ENCODE results near the gene RNF19B. TPM values are rescaled to one million over a fixed set of nuclear protein-coding genes. Genes with fewer than 3 reads are reported as not detected.

RNF19B gene
- total and polyA plus RNA-seq, 2 of the 8 experiments (the other 6 are each of a cell fraction or from before 2014, with no cell fraction given) = 9.2 to 11.2 TPM

DNA sequence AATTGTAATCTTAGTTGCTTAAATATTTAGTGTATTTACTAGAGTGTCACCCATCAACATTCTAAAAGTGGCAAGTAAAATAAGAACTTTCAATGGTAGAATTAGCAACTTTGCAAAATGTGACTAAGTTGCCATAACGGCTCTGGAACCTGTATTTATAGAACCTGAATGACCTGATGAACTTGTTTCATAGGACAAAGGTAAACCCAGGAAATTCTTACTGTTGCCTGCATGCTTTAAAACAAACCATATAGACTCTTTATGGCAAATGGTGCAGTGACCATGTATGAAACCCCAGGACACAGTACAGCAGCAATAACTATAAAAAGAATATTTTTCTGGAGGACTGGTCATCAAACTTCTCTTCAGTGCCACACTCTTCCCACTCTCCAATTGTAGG is 49.2 kb upstream of the RNF19B start:
- Histone ChIP-seq H3K79me1 (ENCODE audit: low read depth, low read length) (no peaks in the 10 kb centered on the region), H3K79me2 (ENCODE audit: control insufficient read depth in 1 of 2, insufficient read depth in 2 of 2, low read length in 2 of 2) (no peaks in the 10 kb centered on the region), H4K5ac (ENCODE audit: insufficient read length, low read depth, low read length) (no peak overlapping the region), H2AFZ (ENCODE audit: low read length) (no peak overlapping the region), H3K9ac (replicated peaks in 1 of 4; ENCODE audit: extremely low read depth in 1 of 4, low read depth in 3 of 4, low read length in 3 of 4) (no peak overlapping the region), H3K4me1 (replicated peaks in 1 of 4; ENCODE audit: control insufficient read depth in 3 of 4, insufficient read depth in 4 of 4, low read length in 3 of 4) (no peaks in the 10 kb centered on the region), H3K14ac (ENCODE audit: insufficient read length) (no peak overlapping the region), H4K91ac (replicated peaks; ENCODE audit: insufficient read length, low read length) (no peak overlapping the region), H3K27ac (ENCODE audit: low read depth, low read length) (no peak overlapping the region), H3K23me2 (ENCODE audit: low read depth, low read length) (no peaks in the 10 kb centered on the region), H2BK12ac (ENCODE audit: low read depth, low read length) (no peak overlapping the region), H3K23ac (ENCODE audit: insufficient read length) (no peak overlapping the region), H2AK5ac (ENCODE audit: low read depth, low read length) (no peak overlapping the region), H4K8ac (ENCODE audit: extremely low read depth, insufficient read depth, low read length) (no peak overlapping the region), H3K4ac (replicated peaks; ENCODE audit: insufficient read length, low read depth, low read length) (no peak overlapping the region), H3K18ac (ENCODE audit: extremely low read depth, low read length) (no peak overlapping the region), H2BK5ac (ENCODE audit: low read depth, low read length) (no peak overlapping the region), H2BK15ac (ENCODE audit: low read length) (no peak overlapping the region), H4K20me1 (replicated peaks in 1 of 2; ENCODE audit: control insufficient read depth in 1 of 2, insufficient read depth in 2 of 2, low read length in 2 of 2) (no peaks in the 10 kb centered on the region), H3K4me2 (ENCODE audit: insufficient read depth in 1 of 2, low read depth in 2 of 2, low read length in 2 of 2) (no peak overlapping the region), H3K4me3 (ENCODE audit: extremely low read depth in 1 of 4, insufficient read depth in 2 of 4, low read depth in 3 of 4, low read length in 4 of 4) (no peak overlapping the region), H2BK20ac (ENCODE audit: low read length) (no peak overlapping the region), H2BK120ac (replicated peaks; ENCODE audit: low read depth, low read length) (no peak overlapping the region), H3K9me3 (ENCODE audit: insufficient read depth in 2 of 2, low read depth in 1 of 2, low read length in 1 of 2) (no peaks in the 10 kb centered on the region), H3K56ac (replicated peaks; ENCODE audit: insufficient read length, low read depth, low read length) (no peak overlapping the region), H3K36me3 (ENCODE audit: control insufficient read depth in 2 of 4, insufficient read depth in 4 of 4, low read length in 3 of 4) (peaks cover 36 to 65% (median 53%) of the 10 kb centered on the region in 4 experiments), H3K27me3 (replicated peaks in 1 of 4; ENCODE audit: control insufficient read depth in 3 of 4, extremely low read depth in 1 of 4, insufficient read depth in 3 of 4, low read length in 3 of 4) (no peaks in the 10 kb centered on the region)
- ChIA-PET POLR2A (ENCODE audit: partially characterized antibody) (interaction anchor here (1.1 to 2.9 kb wide), 2 partner anchors 13 to 82 kb away, joined by 3 to 11 read pairs; no protein-coding TSS in a partner anchor), CTCF (ENCODE audit: partially characterized antibody) (interaction anchor here (1.5 to 3.1 kb wide), 4 partner anchors 8 to 30 kb away, joined by 5 to 17 read pairs (median 11); no protein-coding TSS in a partner anchor)
- TF ChIP-seq KDM5A (IDR thresholded peaks at IDR 0.05; ENCODE audit: low read length) = no peak
- no peak for TF ChIP-seq SP4 (IDR thresholded peaks at IDR 0.05; ENCODE audit: low read length)
- TF ChIP-seq TCF12 (IDR thresholded peaks at IDR 0.05; ENCODE audit: low read depth, low read length) = no peak
- TF ChIP-seq BCL11A (IDR thresholded peaks at IDR 0.05; ENCODE audit: low read depth in 2 of 2, low read length in 2 of 2) = no peak
- no peak for TF ChIP-seq ZNF274 (IDR thresholded peaks at IDR 0.05; ENCODE audit: borderline replicate concordance, extremely low read depth, low read length)
- WGBS, 2 experiments (ENCODE audit: extremely low coverage in 1 of 2, insufficient coverage in 1 of 2, insufficient read length in 1 of 2, insufficient replicate concordance in 2 of 2, low coverage in 1 of 2, low lambda C conversion rate in 2 of 2, missing lambda C conversion rate in 1 of 2) = 83% methylated on average over 1 of the region's 1 CpG; no CpG with 5 or more reads in 1 of the 2 experiments
- DNase-seq (ENCODE audit: low read depth in 1 of 2, low spot score in 2 of 2) (no peak), FAIRE-seq (no peak)
